ENCODE measurements around the gene CLBA1. TPM values are rescaled to one million over a fixed set of nuclear protein-coding genes. Genes with fewer than 3 reads are reported as not detected.

The CLBA1 gene
- total RNA-seq, 1 donor from 2014 or later = 7.7 TPM

DNA sequence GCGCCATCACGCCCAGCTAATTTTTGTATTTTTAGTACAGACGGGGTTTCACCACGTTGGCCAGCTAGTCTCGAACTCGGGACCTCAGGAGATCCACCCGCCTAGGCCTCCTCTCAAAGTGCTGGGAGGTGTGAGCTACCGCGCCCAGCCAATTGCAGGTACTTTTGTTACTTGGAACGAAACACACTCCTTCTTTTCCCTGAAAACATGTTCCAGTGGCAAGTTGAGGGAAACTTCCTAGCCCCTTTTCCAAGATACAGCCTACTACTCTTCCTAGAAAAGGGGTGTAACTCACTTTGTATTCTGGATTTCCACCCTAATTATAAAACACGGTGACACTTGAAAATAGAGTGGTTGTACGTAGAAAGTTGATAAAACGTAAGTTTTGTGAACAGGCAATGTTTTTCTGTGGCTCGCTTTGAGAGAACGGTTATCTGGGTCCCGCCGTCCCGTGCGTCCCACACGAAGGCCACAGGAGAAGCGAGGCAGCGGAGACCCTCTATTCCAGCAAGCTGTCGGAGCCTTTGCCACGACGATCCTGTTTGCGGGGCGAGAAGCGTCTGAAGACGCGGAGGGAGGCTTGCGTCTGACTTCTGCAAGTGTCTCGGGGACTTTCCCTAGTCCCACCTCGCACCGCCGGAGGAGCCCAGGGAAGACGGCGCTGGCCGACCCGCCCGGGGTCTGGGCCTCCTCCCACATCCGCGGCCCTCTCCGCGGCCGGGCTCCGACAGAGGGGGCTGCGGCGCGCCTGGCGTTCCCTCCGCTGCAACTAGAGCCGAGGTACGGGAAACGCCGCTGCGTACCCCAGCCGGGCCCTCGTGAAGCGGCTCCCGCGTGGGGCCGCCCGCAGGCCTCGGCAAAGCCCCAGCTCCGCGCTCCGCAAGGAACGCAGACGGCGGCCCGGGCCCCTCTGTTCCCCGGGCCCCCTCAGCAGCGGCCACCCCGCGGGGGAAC lies 34.5 kb downstream of the CLBA1 start:
- H3K4me1 Mint-ChIP-seq (ENCODE audit: unreplicated experiment) = peaks cover 72% of the 10 kb centered on the region
- no peak for DNase-seq (ENCODE audit: extremely low spot score, unreplicated experiment)
- H3K27me3 Mint-ChIP-seq (ENCODE audit: unreplicated experiment) = no peaks in the 10 kb centered on the region
- peak overlapping the region; percentile 85 for H3K4me3 Mint-ChIP-seq (ENCODE audit: unreplicated experiment)
- H3K27ac Mint-ChIP-seq (ENCODE audit: unreplicated experiment) = peak overlapping the region; percentile 81
- H3K36me3 Mint-ChIP-seq (ENCODE audit: unreplicated experiment) = peaks cover 1% of the 10 kb centered on the region
- TF ChIP-seq, protein P1, sequence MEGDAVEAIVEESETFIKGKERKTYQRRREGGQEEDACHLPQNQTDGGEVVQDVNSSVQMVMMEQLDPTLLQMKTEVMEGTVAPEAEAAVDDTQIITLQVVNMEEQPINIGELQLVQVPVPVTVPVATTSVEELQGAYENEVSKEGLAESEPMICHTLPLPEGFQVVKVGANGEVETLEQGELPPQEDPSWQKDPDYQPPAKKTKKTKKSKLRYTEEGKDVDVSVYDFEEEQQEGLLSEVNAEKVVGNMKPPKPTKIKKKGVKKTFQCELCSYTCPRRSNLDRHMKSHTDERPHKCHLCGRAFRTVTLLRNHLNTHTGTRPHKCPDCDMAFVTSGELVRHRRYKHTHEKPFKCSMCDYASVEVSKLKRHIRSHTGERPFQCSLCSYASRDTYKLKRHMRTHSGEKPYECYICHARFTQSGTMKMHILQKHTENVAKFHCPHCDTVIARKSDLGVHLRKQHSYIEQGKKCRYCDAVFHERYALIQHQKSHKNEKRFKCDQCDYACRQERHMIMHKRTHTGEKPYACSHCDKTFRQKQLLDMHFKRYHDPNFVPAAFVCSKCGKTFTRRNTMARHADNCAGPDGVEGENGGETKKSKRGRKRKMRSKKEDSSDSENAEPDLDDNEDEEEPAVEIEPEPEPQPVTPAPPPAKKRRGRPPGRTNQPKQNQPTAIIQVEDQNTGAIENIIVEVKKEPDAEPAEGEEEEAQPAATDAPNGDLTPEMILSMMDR (IDR thresholded peaks at IDR 0.05) = peak; percentile 17
- H3K9me3 Mint-ChIP-seq (ENCODE audit: unreplicated experiment) = no peaks in the 10 kb centered on the region

DNA sequence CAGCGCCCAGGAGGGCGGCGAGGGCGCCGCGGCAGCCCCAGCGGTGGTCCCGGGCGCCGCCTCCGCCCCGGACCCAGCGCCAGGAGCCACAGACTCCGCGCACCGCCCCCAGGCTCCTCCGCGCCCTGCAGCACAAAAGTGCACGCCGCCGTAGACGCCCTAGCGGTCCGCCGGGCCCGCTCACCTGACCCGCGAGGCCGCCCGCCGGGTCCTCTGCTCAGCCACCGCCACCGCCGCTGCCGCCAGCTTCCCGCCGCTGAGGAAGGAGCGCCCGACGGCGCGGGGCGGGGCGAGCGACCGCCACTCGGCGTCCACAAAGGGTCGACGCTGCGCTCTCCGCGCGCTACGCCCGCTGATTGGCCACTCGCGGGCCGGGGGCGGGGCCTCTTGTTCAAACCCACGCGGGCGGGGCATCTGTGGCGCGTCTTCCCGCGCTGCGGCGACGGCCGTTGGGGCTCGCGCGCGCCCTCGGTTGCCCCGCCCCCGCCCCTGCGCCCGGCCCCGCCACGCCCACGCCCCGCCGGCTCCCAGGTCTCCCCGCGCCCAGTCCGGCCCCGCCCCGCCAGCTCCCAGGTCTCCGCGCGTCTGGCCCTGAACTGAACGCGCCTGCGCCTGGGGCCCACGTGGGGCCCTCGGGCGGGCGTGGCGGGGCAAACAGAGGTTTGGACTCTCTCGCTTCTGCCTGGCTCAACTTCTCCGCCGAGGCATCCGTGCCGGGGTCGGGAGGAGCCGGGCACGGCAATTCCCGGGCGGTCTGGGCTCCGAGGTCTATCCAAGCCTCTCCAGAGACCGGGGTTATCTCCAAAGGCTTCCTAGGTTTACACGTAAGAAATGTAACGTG lies 35.4 kb downstream of the CLBA1 start, which contains the start of gene CDCA4:
TSS of gene CDCA4 (minus strand) at position 269 of the 841 bp plus-strand sequence. CDS start 9,154 bp downstream, outside the sequence.
- H3K27ac Mint-ChIP-seq (ENCODE audit: unreplicated experiment) = peak within 1 kb of the TSS; percentile 94
- peaks cover 71% of the 10 kb centered on the region for H3K4me1 Mint-ChIP-seq (ENCODE audit: unreplicated experiment)

DNA sequence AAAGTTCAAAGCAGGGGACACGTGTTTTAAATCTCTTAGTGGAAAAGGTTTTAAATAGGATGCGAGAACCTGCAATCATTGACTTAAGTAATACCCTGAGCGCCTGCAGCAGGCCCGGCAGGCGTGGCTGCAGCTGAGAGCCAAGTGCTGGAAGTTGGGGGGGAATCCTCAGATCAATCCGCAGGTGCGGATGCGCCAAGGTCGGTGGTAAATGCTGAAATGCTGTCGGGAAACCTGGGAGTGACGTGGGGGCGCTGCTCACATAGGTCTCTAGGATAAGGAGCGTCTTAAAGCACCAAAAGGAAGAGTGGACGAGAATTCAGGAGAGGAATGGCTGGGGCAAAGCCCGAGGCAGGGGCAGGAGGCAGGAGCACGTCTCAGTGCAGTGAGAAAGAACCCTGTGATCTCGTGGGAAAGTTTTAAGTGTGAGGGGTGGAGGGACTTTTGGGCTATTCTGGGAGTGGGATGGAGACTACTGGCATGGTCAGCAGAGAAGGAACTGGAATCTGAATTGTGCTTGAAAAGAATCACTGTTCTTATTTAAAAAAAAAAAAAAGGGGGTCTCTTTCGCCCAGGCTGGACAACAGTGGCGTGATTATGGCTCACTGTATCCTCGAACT lies 36.2 kb downstream of the CLBA1 start:
- Mint-ChIP-seq H3K4me1 (ENCODE audit: unreplicated experiment) (peaks cover 65% of the 10 kb centered on the region), H3K36me3 (ENCODE audit: unreplicated experiment) (peaks cover 1% of the 10 kb centered on the region), H3K9me3 (ENCODE audit: unreplicated experiment) (no peaks in the 10 kb centered on the region), H3K4me3 (ENCODE audit: unreplicated experiment) (peak overlapping the region; percentile 82), H3K27me3 (ENCODE audit: unreplicated experiment) (no peaks in the 10 kb centered on the region), H3K27ac (ENCODE audit: unreplicated experiment) (peak overlapping the region; percentile 94)
- DNase-seq (ENCODE audit: extremely low spot score, unreplicated experiment) = no peak
- TF ChIP-seq, protein P1 (IDR thresholded peaks at IDR 0.05) = no peak

More for the DNA sequence above, 35.4 kb downstream of the CLBA1 start, which contains the start of gene CDCA4:
- Mint-ChIP-seq H3K9me3 (ENCODE audit: unreplicated experiment) (no peaks in the 10 kb centered on the region), H3K27me3 (ENCODE audit: unreplicated experiment) (no peaks in the 10 kb centered on the region), H3K36me3 (ENCODE audit: unreplicated experiment) (peaks cover 1% of the 10 kb centered on the region), H3K4me3 (ENCODE audit: unreplicated experiment) (peak within 1 kb of the TSS; percentile 85)
- TF ChIP-seq, protein P1 (IDR thresholded peaks at IDR 0.05) = no peak
- DNase-seq (ENCODE audit: extremely low spot score, unreplicated experiment) = peak; percentile 99

DNA sequence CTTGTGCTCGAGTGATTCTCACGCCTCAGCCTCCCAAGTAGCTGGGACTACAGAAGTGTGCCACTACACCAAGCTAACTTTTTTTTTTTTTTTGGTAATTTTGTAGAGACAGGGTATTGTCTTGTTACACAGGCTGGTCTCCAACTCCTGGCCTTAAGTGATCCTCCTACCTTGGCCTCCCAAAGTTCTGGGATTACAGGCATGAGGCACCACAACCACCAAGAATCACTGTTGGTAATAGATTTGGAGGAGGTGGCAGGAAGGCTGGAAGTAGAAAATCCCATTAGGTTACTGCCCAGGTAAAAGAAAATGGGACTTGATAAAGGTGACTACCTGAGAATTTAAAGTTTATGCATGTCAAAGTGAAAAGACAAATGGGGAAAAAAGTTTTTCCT lies 36.7 kb downstream of the CLBA1 start:
- DNase-seq (ENCODE audit: extremely low spot score, unreplicated experiment) = no peak
- Mint-ChIP-seq H3K36me3 (ENCODE audit: unreplicated experiment) (no peaks in the 10 kb centered on the region), H3K4me3 (ENCODE audit: unreplicated experiment) (peak overlapping the region; percentile 82), H3K27me3 (ENCODE audit: unreplicated experiment) (no peaks in the 10 kb centered on the region), H3K9me3 (ENCODE audit: unreplicated experiment) (no peaks in the 10 kb centered on the region), H3K4me1 (ENCODE audit: unreplicated experiment) (peaks cover 63% of the 10 kb centered on the region), H3K27ac (ENCODE audit: unreplicated experiment) (peak overlapping the region; percentile 94)
- TF ChIP-seq, protein P1 (IDR thresholded peaks at IDR 0.05) = no peak

Data from osteocyte (in vitro differentiated cells).